ENCODE results near the gene KRTAP10-4.

GRCh38 chr21:44599264-44600029 is 25.9 kb downstream of the KRTAP10-4 start:
- no peak for TF ChIP-seq CTCF (IDR thresholded peaks at IDR 0.05; ENCODE audit: low read depth, low read length, poor library complexity, severe bottlenecking)
- TF ChIP-seq EZH2phosphoT487 (IDR thresholded peaks at IDR 0.05; ENCODE audit: borderline replicate concordance, low read length): no peak
